HEK293T (cell line): ENCODE measurements around the gene RPL6.

Experiments used
- CTCF ChIA-PET: fragments of 350-600 bp; formaldehyde crosslinking; extraction: SDS; loops from one replicate; lab custom pipeline; 2021; ENCODE audit warnings: antibody characterized with exemption, inconsistent platforms; lab: Yijun Ruan, JAX
- POLR2A ChIA-PET: fragments of 350-600 bp; formaldehyde crosslinking; extraction: SDS; loops from one replicate; lab custom pipeline; 2020; ENCODE audit warnings: antibody characterized with exemption, inconsistent platforms; lab: Yijun Ruan, JAX
- DNase-seq: peaks from one replicate; pipeline ENCODE4 v3.0.0; 2012; ENCODE audit warnings: mixed read lengths; ENCODE audit errors: extremely low spot score
- ARNT ChIP-seq: fragments of 450-650 bp; IDR thresholded peaks from 2 replicates; pipeline ENCODE4 v1.6.1; 2017; ENCODE audit warnings: mild to moderate bottlenecking
- BHLHE40 ChIP-seq: fragments of 450-650 bp; IDR thresholded peaks from 2 replicates; pipeline ENCODE4 v1.6.1; 2016; ENCODE audit warnings: mild to moderate bottlenecking, moderate library complexity, borderline replicate concordance
- CTBP1 ChIP-seq: fragments of 450-650 bp; IDR thresholded peaks from 2 replicates; pipeline ENCODE4 v1.6.1; 2016; ENCODE audit warnings: borderline replicate concordance
- ELF4 ChIP-seq: fragments of 450-650 bp; IDR thresholded peaks from 2 replicates; pipeline ENCODE4 v1.6.1; 2017; ENCODE audit warnings: antibody characterized with exemption
- FOXA1 ChIP-seq: fragments of 450-650 bp; IDR thresholded peaks from 2 replicates; pipeline ENCODE4 v1.6.1; 2016; ENCODE audit warnings: mild to moderate bottlenecking
- FOXK2 ChIP-seq: fragments of 450-650 bp; IDR thresholded peaks from 2 replicates; pipeline ENCODE4 v1.6.1; 2016; ENCODE audit warnings: mild to moderate bottlenecking
- FOXM1 ChIP-seq: fragments of 450-650 bp; IDR thresholded peaks from 2 replicates; pipeline ENCODE4 v1.6.1; 2017; ENCODE audit warnings: mild to moderate bottlenecking, borderline replicate concordance
- HDGF ChIP-seq: fragments of 450-650 bp; IDR thresholded peaks from 2 replicates; pipeline ENCODE4 v1.6.1; 2017; ENCODE audit warnings: antibody characterized with exemption, borderline replicate concordance
- L3MBTL2 ChIP-seq: fragments of 450-650 bp; conservative IDR thresholded peaks from 2 replicates; pipeline ENCODE4 v1.6.1; 2016; ENCODE audit warnings: mild to moderate bottlenecking
- LEF1 ChIP-seq: fragments of 450-650 bp; IDR thresholded peaks from 2 replicates; pipeline ENCODE4 v1.6.1; 2017; ENCODE audit warnings: mild to moderate bottlenecking, borderline replicate concordance
- NFRKB ChIP-seq: fragments of 450-650 bp; IDR thresholded peaks from 2 replicates; pipeline ENCODE4 v1.6.1; 2016; ENCODE audit warnings: mild to moderate bottlenecking, moderate library complexity
- PKNOX1 ChIP-seq: fragments of 450-650 bp; IDR thresholded peaks from 2 replicates; pipeline ENCODE4 v1.6.1; 2016
- SP1 ChIP-seq: fragments of 450-650 bp; IDR thresholded peaks from 2 replicates; pipeline ENCODE4 v1.6.1; 2017
- SUZ12 ChIP-seq: fragments of 450-650 bp; IDR thresholded peaks from 2 replicates; pipeline ENCODE4 v1.6.1; 2016; ENCODE audit warnings: mild to moderate bottlenecking
- TARDBP ChIP-seq: fragments of 450-650 bp; IDR thresholded peaks from 2 replicates; pipeline ENCODE4 v1.6.1; 2016
- ZNF384 ChIP-seq: fragments of 450-650 bp; IDR thresholded peaks from 2 replicates; pipeline ENCODE4 v1.6.1; 2016

RPL6 gene

GRCh38 chr12:112368856-112369255 is 40.5 kb downstream of the RPL6 start:
- DNase-seq, result no peak
- no peak for TF ChIP-seq ELF4
- no peak for TF ChIP-seq SUZ12
- TF ChIP-seq TARDBP, result no peak
- no peak for TF ChIP-seq SP1
- TF ChIP-seq PKNOX1, result no peak
- TF ChIP-seq FOXK2, result no peak
- no peak for TF ChIP-seq HDGF
- TF ChIP-seq FOXA1, result no peak
- no peak for TF ChIP-seq BHLHE40
- TF ChIP-seq CTBP1, result no peak
- ChIA-PET CTCF (no interaction called here), POLR2A (no interaction called here)

- DNase-seq, result no peak
- ChIA-PET POLR2A (no interaction called here), CTCF (no interaction called here)
- TF ChIP-seq HDGF, result no peak
- no peak for TF ChIP-seq BHLHE40
- TF ChIP-seq SUZ12, result no peak
- TF ChIP-seq PKNOX1, result no peak
- TF ChIP-seq ARNT, result no peak
- no peak for TF ChIP-seq SP1
- no peak for TF ChIP-seq NFRKB
- no peak for TF ChIP-seq FOXA1
- no peak for TF ChIP-seq FOXK2
- no peak for TF ChIP-seq LEF1
- no peak for TF ChIP-seq L3MBTL2
- TF ChIP-seq ELF4, result no peak
- TF ChIP-seq CTBP1, result no peak
- TF ChIP-seq ZNF384, result no peak
- no peak for TF ChIP-seq FOXM1
- no peak for TF ChIP-seq TARDBP
These were observed 41.4 kb downstream of the RPL6 start for GRCh38 chr12:112367965-112368364.

GRCh38 chr12:112362310-112362709 is 47.1 kb downstream of the RPL6 start:
- POLR2A ChIA-PET, result no interaction called here

GRCh38 chr12:112361271-112361670 is 48.1 kb downstream of the RPL6 start:
- CTCF ChIA-PET, result no interaction called here
- POLR2A ChIA-PET, result no interaction called here

More at GRCh38 chr12:112362310-112362709, 47.1 kb downstream of the RPL6 start:
- DNase-seq, result no peak
- no peak for TF ChIP-seq ZNF384
- no peak for TF ChIP-seq SUZ12
- CTCF ChIA-PET, result no interaction called here

GRCh38 chr12:112359290-112359689 is 50.1 kb downstream of the RPL6 start:
- POLR2A ChIA-PET, result no interaction called here
- CTCF ChIA-PET, result no interaction called here
- TF ChIP-seq ZNF384 (no peak), NFRKB (no peak), BHLHE40 (no peak), FOXA1 (no peak), TARDBP (no peak), ELF4 (no peak), CTBP1 (no peak), SP1 (no peak), PKNOX1 (no peak), L3MBTL2 (no peak), LEF1 (no peak), FOXK2 (no peak), HDGF (no peak), FOXM1 (no peak), ARNT (no peak), SUZ12 (no peak)
- DNase-seq, result no peak

More at GRCh38 chr12:112361271-112361670, 48.1 kb downstream of the RPL6 start:
- DNase-seq, result no peak
- no peak for TF ChIP-seq FOXM1

GRCh38 chr12:112357214-112357613 is 52.2 kb downstream of the RPL6 start:
- ChIA-PET CTCF (no interaction called here), POLR2A (no interaction called here)
- DNase-seq, result no peak
- no peak for TF ChIP-seq ZNF384
- no peak for TF ChIP-seq L3MBTL2
